Pancreas (tissue), 10 donors: ENCODE data around the gene ALOX15. TPM values are rescaled to one million over a fixed set of nuclear protein-coding genes. Genes with fewer than 3 reads are reported as not detected.

Experiments used
- ATAC-seq, 4 donors: fragments of 200-7000 bp; cut with Tn5 transposase; one replicate each; pipeline versions ENCODE4 v1.8.0 to v1.9.1; 2020; ENCODE audit warnings: mild to moderate bottlenecking in 4 of 4, moderate library complexity in 4 of 4
- DNase-seq, 6 donors: peaks; one replicate each; pipeline ENCODE4 v3.0.0-alpha.2; 2020
- FAIRE-seq: peaks from 2 replicates; lab custom pipeline; 2012; peaks lifted over from hg19 to GRCh38; lab: Jason Lieb, UNC
- H3K27ac ChIP-seq, 4 donors: fragments of 200-600 bp; sonication (generic); 1 replicate in 3 of 4; 2 replicates in 1 of 4; pipeline versions ENCODE4 v1.5.0 to v1.8.0; 2020
- H3K27me3 ChIP-seq, 4 donors: fragments of 200-600 bp; one replicate each; pipeline ENCODE4 v1.8.0; 2021
- H3K36me3 ChIP-seq, 3 donors: fragments of 200-600 bp; sonication (generic) in 1 of 3; one replicate each; pipeline versions ENCODE4 v1.5.0 to v1.8.0; 2020 to 2021
- H3K4me1 ChIP-seq, 3 donors: fragments of 200-600 bp; one replicate each; pipeline ENCODE4 v1.8.0; 2021
- H3K4me3 ChIP-seq, 4 donors: fragments of 200-600 bp; sonication (generic) in 2 of 4; one replicate each; pipeline versions ENCODE4 v1.5.0 to v1.8.0; 2020 to 2021
- H3K9me3 ChIP-seq, 4 donors: fragments of 200-600 bp; one replicate each; pipeline ENCODE4 v1.8.0; 2021
- WGBS, 2 donors: extraction: QIAGEN DNeasy Blood & Tissue Kit; methylation state at CpG; one replicate each; pipeline ENCODE4 v1.1.7; 2013; 5-methylcytosine and 5-hydroxymethylcytosine counted together
- intact Hi-C, 3 donors: fragments of 100-400 bp; cut with DNase I; formaldehyde crosslinking; loops; one replicate each; pipeline versions ENCODE4 v1.11.1 to v1.14.2; 2022
- polyA plus RNA-seq, 2 donors: library from polyadenylated mRNA; stranded (reverse); fragments of 200-250 nt; gene quantifications; one replicate each; pipeline ENCODE4 v1.2.3, GENCODE V29; 2013
- total RNA-seq, 6 donors: library from RNA; stranded (reverse); fragmentation: NEBNext Ultra II Directional in 4 of 6; extraction: Animal tissue kit (Norgen Biotek cat#: 25700) in 4 of 6; gene quantifications; one replicate each; pipeline versions ENCODE4 v1.2.1 to v1.2.4, GENCODE V29; 2021 to 2023
- TF ChIP-seq, protein P1 (sequence below), 4 donors: fragments of 200-600 bp; sonication (generic) in 3 of 4; IDR thresholded peaks; one replicate each; pipeline versions ENCODE4 v1.5.0 to v1.8.0; 2021; ENCODE audit warnings: antibody characterized with exemption in 4 of 4
- donor health status: healthy with polysubstance abuse.
- donor health status: DM: no; HTN: no; CAD: no; lungs with moderate emphysema.
- donor health status: DM: no; HTN: no; CAD: no.
- donor health status: control.
- donor health status: control.
- donor health status: Bipolar disorder and iron deficiency.
- donor health status: DM: yes; HTN: yes; CAD: no.
- donor health status: DM: no; HTN: no; CAD: no.
- donor health status: DM: no; HTN: no; CAD: no.
- donor health status: DM: yes; HTN: yes; CAD: no.

The ALOX15 gene
- total and polyA plus RNA-seq, 8 donors = 1.1 TPM; not detected in 7

GRCh38 chr17:4673169-4673568 lies 31.7 kb upstream of the ALOX15 start:
- peaks cover 0 to 50% (median 21%) of the 10 kb centered on the region in 3 donors for H3K36me3 ChIP-seq
- ATAC-seq (no peak), FAIRE-seq (no peak), DNase-seq (no peak)
- no peak overlapping the region for H3K4me3 ChIP-seq
- TF ChIP-seq, protein P1, sequence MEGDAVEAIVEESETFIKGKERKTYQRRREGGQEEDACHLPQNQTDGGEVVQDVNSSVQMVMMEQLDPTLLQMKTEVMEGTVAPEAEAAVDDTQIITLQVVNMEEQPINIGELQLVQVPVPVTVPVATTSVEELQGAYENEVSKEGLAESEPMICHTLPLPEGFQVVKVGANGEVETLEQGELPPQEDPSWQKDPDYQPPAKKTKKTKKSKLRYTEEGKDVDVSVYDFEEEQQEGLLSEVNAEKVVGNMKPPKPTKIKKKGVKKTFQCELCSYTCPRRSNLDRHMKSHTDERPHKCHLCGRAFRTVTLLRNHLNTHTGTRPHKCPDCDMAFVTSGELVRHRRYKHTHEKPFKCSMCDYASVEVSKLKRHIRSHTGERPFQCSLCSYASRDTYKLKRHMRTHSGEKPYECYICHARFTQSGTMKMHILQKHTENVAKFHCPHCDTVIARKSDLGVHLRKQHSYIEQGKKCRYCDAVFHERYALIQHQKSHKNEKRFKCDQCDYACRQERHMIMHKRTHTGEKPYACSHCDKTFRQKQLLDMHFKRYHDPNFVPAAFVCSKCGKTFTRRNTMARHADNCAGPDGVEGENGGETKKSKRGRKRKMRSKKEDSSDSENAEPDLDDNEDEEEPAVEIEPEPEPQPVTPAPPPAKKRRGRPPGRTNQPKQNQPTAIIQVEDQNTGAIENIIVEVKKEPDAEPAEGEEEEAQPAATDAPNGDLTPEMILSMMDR (IDR thresholded peaks at IDR 0.05) = no peak
- H3K4me1 ChIP-seq = no peaks in the 10 kb centered on the region
- H3K27ac ChIP-seq = no peak overlapping the region
- H3K9me3 ChIP-seq = no peaks in the 10 kb centered on the region
- no peaks in the 10 kb centered on the region for H3K27me3 ChIP-seq
- intact Hi-C loops = no loop called here
- 89 to 91% methylated on average over 11 of the region's 11 CpGs for WGBS, 2 donors

DNA sequence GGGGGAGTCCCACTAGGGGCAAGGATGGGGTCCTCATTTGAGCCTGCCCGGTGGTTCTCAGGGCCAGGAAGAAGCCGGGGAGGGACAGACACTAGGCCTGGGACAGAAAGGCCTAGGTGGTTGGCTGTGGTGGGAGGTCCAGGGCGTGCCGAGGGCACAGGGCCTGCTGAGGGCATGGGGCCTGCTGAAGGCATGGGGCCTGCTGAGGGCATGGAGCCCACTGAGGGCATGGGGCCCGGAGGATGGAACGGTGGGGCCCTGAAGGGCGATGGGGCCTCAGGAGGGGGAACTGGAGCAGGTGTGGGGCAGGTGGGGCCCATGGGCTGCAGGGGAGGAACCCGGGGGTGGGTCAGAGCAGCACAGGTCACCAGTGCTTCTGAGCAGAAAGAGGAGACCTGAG lies 31.3 kb upstream of the ALOX15 start:
- Histone ChIP-seq H3K27ac (no peak overlapping the region), H3K4me1 (no peaks in the 10 kb centered on the region), H3K9me3 (no peaks in the 10 kb centered on the region), H3K27me3 (no peaks in the 10 kb centered on the region), H3K4me3 (no peak overlapping the region), H3K36me3 (peaks cover 0 to 50% (median 21%) of the 10 kb centered on the region in 3 donors)
- TF ChIP-seq, protein P1 (IDR thresholded peaks at IDR 0.05) = no peak
- 87 to 89% methylated on average over 8 of the region's 8 CpGs for WGBS, 2 donors
- FAIRE-seq (no peak), DNase-seq (no peak), ATAC-seq (no peak)
- intact Hi-C loops = no loop called here

GRCh38 chr17:4672055-4672630 lies 30.7 kb upstream of the ALOX15 start:
- intact Hi-C loops = no loop called here
- H3K27ac ChIP-seq = no peak overlapping the region
- no peak for FAIRE-seq
- H3K4me3 ChIP-seq = no peak overlapping the region
- 94 to 95% methylated on average over 9 of the region's 9 CpGs for WGBS, 2 donors
- H3K36me3 ChIP-seq = peaks cover 0 to 50% (median 18%) of the 10 kb centered on the region in 3 donors
- H3K9me3 ChIP-seq = no peaks in the 10 kb centered on the region
- no peaks in the 10 kb centered on the region for H3K4me1 ChIP-seq
- no peak for ATAC-seq
- no peak for DNase-seq
- H3K27me3 ChIP-seq = no peaks in the 10 kb centered on the region
- TF ChIP-seq, protein P1 (IDR thresholded peaks at IDR 0.05) = no peak

DNA sequence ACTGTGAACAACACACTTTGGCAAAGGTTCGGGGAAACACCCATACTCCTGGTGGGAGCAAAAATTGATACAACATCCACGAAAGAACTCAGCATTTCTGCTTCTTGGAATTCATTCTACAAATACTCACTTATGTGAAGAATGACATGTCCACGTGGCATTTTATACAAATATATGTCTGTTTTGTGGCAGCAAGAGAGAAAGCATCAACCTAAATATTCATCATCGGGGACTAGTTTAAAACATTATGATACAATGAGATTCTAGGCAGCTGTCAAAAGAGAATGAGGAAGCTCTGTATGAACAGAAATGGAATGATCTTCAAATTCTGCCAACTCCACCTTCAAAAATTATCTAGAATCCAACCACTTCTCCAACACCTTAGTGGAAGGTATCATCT lies 25.7 kb upstream of the ALOX15 start:
- intact Hi-C loops = no loop called here
- no peak for DNase-seq
- no peaks in the 10 kb centered on the region for H3K27me3 ChIP-seq
- no peaks in the 10 kb centered on the region for H3K4me1 ChIP-seq
- FAIRE-seq = no peak
- ATAC-seq = no peak
- WGBS, 2 donors = 63 to 73% methylated on average over 4 of the region's 4 CpGs
- TF ChIP-seq, protein P1 (IDR thresholded peaks at IDR 0.05) = no peak
- no peak overlapping the region for H3K27ac ChIP-seq
- no peak overlapping the region for H3K4me3 ChIP-seq
- no peaks in the 10 kb centered on the region for H3K9me3 ChIP-seq
- H3K36me3 ChIP-seq = peaks cover 0 to 9% (median 0%) of the 10 kb centered on the region in 3 donors

DNA sequence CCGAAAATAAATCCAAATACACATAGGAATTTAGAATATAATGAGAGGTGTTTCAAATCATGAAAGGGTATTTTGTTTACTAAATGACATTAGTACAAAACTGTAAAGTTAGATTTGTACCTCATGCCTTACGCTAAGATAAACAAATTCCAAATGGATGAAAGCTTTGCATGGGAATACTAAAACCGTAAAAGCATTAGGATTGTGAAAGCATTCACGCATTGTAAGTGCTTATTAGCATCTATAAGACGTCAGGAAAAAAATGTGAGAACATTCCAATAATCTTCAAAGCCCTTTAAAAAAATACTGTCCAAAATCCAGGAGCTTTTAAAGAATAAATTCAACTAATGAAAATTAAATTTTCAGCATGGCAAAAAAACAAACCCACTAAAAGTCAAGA lies 24.8 kb upstream of the ALOX15 start:
- peaks cover 0 to 6% (median 0%) of the 10 kb centered on the region in 3 donors for H3K36me3 ChIP-seq
- no peak overlapping the region for H3K27ac ChIP-seq
- intact Hi-C loops = no loop called here
- no peak overlapping the region for H3K4me3 ChIP-seq
- DNase-seq (no peak), ATAC-seq (no peak), FAIRE-seq (no peak)
- H3K9me3 ChIP-seq = no peaks in the 10 kb centered on the region
- TF ChIP-seq, protein P1 (IDR thresholded peaks at IDR 0.05) = no peak
- no peaks in the 10 kb centered on the region for H3K4me1 ChIP-seq
- WGBS, 2 donors = 55 to 62% methylated on average over 5 of the region's 5 CpGs
- no peaks in the 10 kb centered on the region for H3K27me3 ChIP-seq
